Ovary (tissue), 9 donors: ENCODE measurements around the gene SGMS2. TPM values are rescaled to one million over a fixed set of nuclear protein-coding genes. Genes with fewer than 3 reads are reported as not detected.

Experiments used
- DNase-seq, 5 donors: peaks; one replicate each; pipeline ENCODE4 v3.0.0-alpha.2; 2019 to 2020
- H3K27ac ChIP-seq, 2 donors: fragments of 200-600 bp; one replicate each; pipeline versions ENCODE4 v1.5.1 to v1.8.0; 2019 to 2022
- H3K27me3 ChIP-seq: fragments of 200-600 bp; one replicate; pipeline ENCODE4 v1.8.0; 2022
- H3K36me3 ChIP-seq: fragments of 200-600 bp; sonication (generic); one replicate; pipeline ENCODE4 v1.5.1; 2019
- H3K4me1 ChIP-seq: one replicate; pipeline ENCODE4 v1.8.1; 2013; ENCODE audit warnings: mild to moderate bottlenecking, moderate library complexity; ENCODE audit not compliant: insufficient read depth
- H3K4me3 ChIP-seq: fragments of 200-600 bp; sonication (generic); one replicate; pipeline ENCODE4 v1.5.1; 2017
- H3K9me3 ChIP-seq, 2 donors: fragments of 200-600 bp in 1 of 2; sonication (generic) in 1 of 2; one replicate each; pipeline versions ENCODE4 v1.5.1 to v1.8.1; 2013 to 2019; ENCODE audit warnings: mild to moderate bottlenecking in 1 of 2, moderate library complexity in 1 of 2
- EP300 ChIP-seq: sonication (generic); formaldehyde crosslinking; IDR thresholded peaks from one replicate; pipeline ENCODE4 v1.6.1; 2017; ENCODE audit warnings: antibody characterized with exemption
- POLR2A ChIP-seq: fragments of 450-650 bp; IDR thresholded peaks from one replicate; pipeline ENCODE4 v1.6.1; 2017; ENCODE audit warnings: antibody characterized with exemption, mild to moderate bottlenecking, moderate library complexity
- WGBS, 3 donors: extraction: QIAGEN DNeasy Blood & Tissue Kit in 1 of 3; methylation state at CpG; one replicate each; pipeline versions ENCODE4 v1.1.5 to v1.1.7; 2013 to 2017; 5-methylcytosine and 5-hydroxymethylcytosine counted together
- intact Hi-C, 4 donors: fragments of 100-400 bp; cut with DNase I; formaldehyde crosslinking; loops; one replicate each; pipeline versions ENCODE4 v1.11.0 to v1.15.1; 2022 to 2023
- polyA plus RNA-seq, 2 donors: library from polyadenylated mRNA; stranded (reverse); fragments of 200-250 nt in 1 of 2; fragments of 350-450 nt in 1 of 2; fragmentation: Illumina TruSeq in 1 of 2; extraction: RNeasy Lipid Tissue Mini Kit (QIAGEN cat#74804) in 1 of 2; gene quantifications; one replicate each; pipeline ENCODE4 v1.2.3, GENCODE V29; 2013 to 2014
- total RNA-seq, 7 donors: library from RNA; depleted of rRNA in 2 of 7; stranded (reverse); fragments of >200 nt in 2 of 7; fragmentation: NEBNext Ultra II Directional in 3 of 7; extraction: Animal tissue kit (Norgen Biotek cat#: 25700) in 3 of 7; gene quantifications; one replicate each; pipeline versions ENCODE4 v1.1.0 to v1.2.4, GENCODE V29; 2016 to 2023
- TF ChIP-seq, protein P1 (sequence below), 3 donors: fragments of 450-650 bp in 2 of 3; fragments of 200-600 bp in 1 of 3; IDR thresholded peaks; one replicate each; pipeline versions ENCODE4 v1.5.1 to v1.8.0; 2016 to 2022; ENCODE audit warnings: antibody characterized with exemption in 3 of 3, mild to moderate bottlenecking in 1 of 3
- donor health status: DM: no; HTN: no; CAD: no; lungs with moderate emphysema.
- donor health status: DM: no; HTN: no; CAD: no.
- donor health status: Bipolar disorder and iron deficiency.
- donor health status: DM: yes; HTN: yes; CAD: no.
- donor health status: DM: no; HTN: no; CAD: no.
- donor health status: DM: yes; HTN: yes; CAD: no.

Gene SGMS2
- total and polyA plus RNA-seq, 9 donors = 1.2 to 156 (median 6.9) TPM

DNA sequence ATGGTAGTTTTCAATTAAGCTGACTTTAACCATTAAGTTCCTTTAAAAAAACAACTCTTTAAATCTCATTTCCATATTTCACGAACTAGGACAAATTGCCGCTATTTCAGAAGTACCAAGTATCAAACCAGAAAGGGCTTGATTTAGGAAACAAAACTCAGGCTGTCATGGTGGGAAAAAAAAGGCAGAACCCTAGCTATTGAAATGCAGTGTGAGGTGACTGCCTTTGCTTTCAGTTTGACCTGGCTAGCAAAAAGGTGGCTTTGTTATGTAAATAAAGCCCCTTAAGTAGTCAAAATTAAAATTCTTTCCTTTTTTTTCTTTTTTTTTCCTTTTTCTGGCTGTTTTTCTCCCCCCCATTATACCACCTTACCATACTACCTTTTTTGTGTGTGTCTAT, 66.0 kb downstream of the SGMS2 start:
- DNase-seq = no peak
- H3K36me3 ChIP-seq = no peaks in the 10 kb centered on the region
- H3K27ac ChIP-seq = no peak overlapping the region
- no peaks in the 10 kb centered on the region for H3K27me3 ChIP-seq
- intact Hi-C loops = no loop called here
- H3K4me3 ChIP-seq = no peak overlapping the region
- 93 to 97% (median 95%) methylated on average over 2 of the region's 2 CpGs for WGBS, 3 donors
- H3K9me3 ChIP-seq = no peaks in the 10 kb centered on the region
- TF ChIP-seq POLR2A = no peak
- TF ChIP-seq, protein P1, sequence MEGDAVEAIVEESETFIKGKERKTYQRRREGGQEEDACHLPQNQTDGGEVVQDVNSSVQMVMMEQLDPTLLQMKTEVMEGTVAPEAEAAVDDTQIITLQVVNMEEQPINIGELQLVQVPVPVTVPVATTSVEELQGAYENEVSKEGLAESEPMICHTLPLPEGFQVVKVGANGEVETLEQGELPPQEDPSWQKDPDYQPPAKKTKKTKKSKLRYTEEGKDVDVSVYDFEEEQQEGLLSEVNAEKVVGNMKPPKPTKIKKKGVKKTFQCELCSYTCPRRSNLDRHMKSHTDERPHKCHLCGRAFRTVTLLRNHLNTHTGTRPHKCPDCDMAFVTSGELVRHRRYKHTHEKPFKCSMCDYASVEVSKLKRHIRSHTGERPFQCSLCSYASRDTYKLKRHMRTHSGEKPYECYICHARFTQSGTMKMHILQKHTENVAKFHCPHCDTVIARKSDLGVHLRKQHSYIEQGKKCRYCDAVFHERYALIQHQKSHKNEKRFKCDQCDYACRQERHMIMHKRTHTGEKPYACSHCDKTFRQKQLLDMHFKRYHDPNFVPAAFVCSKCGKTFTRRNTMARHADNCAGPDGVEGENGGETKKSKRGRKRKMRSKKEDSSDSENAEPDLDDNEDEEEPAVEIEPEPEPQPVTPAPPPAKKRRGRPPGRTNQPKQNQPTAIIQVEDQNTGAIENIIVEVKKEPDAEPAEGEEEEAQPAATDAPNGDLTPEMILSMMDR (IDR thresholded peaks at IDR 0.05) = no peak
- no peak for TF ChIP-seq EP300
- no peaks in the 10 kb centered on the region for H3K4me1 ChIP-seq

DNA sequence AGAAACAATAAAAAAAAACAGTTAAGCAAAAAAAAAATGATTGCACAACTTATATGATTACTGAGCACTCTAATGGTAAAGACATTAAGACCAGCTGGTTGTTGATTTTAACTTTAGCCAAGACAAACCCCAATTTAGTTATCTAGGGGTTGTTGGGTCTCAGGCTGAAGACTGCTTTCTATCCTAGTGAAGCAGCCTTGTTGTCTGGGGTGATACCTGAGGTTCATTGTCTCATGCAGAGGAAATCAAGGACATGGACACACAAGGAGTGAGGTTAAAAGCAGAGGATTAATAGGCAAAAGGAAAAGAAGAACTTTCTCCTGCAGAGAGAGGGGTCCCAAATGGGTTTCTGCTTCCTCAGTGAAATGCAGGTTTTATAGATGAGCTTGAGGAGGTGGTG, 66.6 kb downstream of the SGMS2 start:
- TF ChIP-seq POLR2A (no peak), EP300 (no peak)
- TF ChIP-seq, protein P1 (IDR thresholded peaks at IDR 0.05) = no peak
- no peak for DNase-seq
- H3K36me3 ChIP-seq = no peaks in the 10 kb centered on the region
- no peaks in the 10 kb centered on the region for H3K4me1 ChIP-seq
- no peaks in the 10 kb centered on the region for H3K9me3 ChIP-seq
- intact Hi-C loops = no loop called here
- no peaks in the 10 kb centered on the region for H3K27me3 ChIP-seq
- H3K27ac ChIP-seq = no peak overlapping the region
- H3K4me3 ChIP-seq = no peak overlapping the region

DNA sequence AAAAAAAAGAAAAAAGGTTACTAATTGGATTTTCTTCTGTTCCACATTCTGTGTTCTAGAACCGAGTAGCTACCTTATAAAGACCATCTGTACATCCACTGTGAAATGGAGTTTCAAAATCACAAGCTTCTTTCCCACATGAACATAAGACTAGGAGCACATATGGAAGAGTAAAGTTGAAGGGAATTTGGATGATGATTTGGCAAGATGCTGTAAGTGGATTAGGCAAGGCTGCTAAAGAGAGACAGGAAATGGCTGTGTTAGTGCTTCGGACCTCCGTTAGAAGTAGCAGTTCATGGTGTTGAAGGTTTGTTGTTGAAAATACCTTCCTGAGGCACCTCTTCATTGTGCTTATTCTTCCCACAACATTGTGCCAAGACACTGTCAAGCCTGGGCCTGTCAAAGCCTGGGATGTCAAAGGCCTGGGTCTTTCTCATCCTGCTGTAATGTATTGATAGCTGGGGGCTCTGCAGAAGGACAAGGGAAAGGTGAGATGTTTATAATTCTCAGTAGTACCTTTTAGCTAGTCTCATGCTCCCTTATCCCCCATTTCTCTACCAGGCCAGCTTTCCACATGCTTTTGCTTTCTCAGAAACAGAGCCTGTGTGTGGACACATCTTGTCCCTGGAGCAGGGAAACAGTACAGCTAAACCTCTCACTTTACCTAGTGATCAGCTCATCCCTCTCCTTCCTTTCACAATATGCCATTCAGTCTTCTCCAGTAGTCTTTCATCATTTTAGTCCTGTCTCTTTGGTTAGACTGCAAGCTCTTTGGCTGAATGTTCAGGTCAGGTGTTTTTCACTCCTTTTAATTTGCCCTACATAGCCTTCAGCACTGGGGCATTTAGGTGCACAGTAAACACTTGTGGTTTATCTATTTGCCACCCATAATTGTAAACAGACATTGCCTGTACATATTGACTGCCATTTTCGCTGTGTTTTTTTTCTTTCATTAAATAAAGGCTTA, 68.7 kb downstream of the SGMS2 start:
- DNase-seq = no peak
- no peaks in the 10 kb centered on the region for H3K9me3 ChIP-seq
- intact Hi-C loops = no loop called here
- no peaks in the 10 kb centered on the region for H3K27me3 ChIP-seq
- TF ChIP-seq, protein P1 (IDR thresholded peaks at IDR 0.05) = no peak
- TF ChIP-seq POLR2A (no peak), EP300 (no peak)
- 91 to 94% (median 93%) methylated on average over 4 of the region's 4 CpGs for WGBS, 3 donors
- no peak overlapping the region for H3K27ac ChIP-seq
- no peak overlapping the region for H3K4me3 ChIP-seq
- no peaks in the 10 kb centered on the region for H3K4me1 ChIP-seq
- no peaks in the 10 kb centered on the region for H3K36me3 ChIP-seq

DNA sequence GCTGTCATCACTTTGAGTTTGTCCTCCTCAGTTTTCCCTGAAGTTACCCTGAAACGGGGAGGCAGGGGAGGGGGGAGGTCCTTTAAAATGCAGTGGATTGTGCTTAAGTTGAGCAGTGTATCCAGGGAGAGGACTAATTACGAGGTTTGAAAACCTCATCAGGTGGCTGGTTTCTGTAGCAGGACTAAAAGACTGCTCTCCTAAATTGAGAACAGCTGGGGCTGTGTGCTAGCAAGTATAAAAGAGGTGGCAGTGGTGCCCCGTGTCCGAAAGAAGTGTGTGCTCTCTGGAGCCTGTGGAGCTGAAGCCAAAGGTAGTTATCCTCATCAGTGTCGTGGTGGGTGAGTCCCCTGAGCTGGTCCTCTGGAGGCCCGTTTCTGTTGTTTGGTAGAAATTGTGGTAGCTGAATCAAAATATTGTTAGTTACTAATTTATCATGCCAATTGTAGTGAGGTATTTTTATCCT, 69.4 kb downstream of the SGMS2 start:
- H3K27me3 ChIP-seq = no peaks in the 10 kb centered on the region
- intact Hi-C loops = no loop called here
- no peak for DNase-seq
- 51 to 72% (median 60%) methylated on average over 6 of the region's 6 CpGs for WGBS, 3 donors
- no peak overlapping the region for H3K27ac ChIP-seq
- no peaks in the 10 kb centered on the region for H3K9me3 ChIP-seq
- no peaks in the 10 kb centered on the region for H3K36me3 ChIP-seq
- no peaks in the 10 kb centered on the region for H3K4me1 ChIP-seq
- no peak for TF ChIP-seq POLR2A
- TF ChIP-seq EP300 = no peak
- TF ChIP-seq, protein P1 (IDR thresholded peaks at IDR 0.05) = no peak
- no peak overlapping the region for H3K4me3 ChIP-seq
